Neuronal stem cell (in vitro differentiated cells): ENCODE results near the gene IMP4.

Experiments used
- DNase-seq: peaks from one replicate; pipeline ENCODE4 v3.0.0-alpha.2; 2013; ENCODE audit warnings: low spot score
- H2AFZ ChIP-seq: one replicate; pipeline ENCODE4 v1.6.1; 2013; ENCODE audit warnings: mild to moderate bottlenecking, low read length, inconsistent platforms
- H2AK5ac ChIP-seq: 2 replicates; pipeline ENCODE4 v1.6.1; 2013; ENCODE audit warnings: low read depth, mild to moderate bottlenecking, inconsistent platforms, low read length, moderate library complexity, mixed read lengths
- H2BK120ac ChIP-seq: 2 replicates; pipeline ENCODE4 v1.6.1; 2013; ENCODE audit warnings: low read depth, mild to moderate bottlenecking, inconsistent platforms, low read length, moderate library complexity, mixed read lengths
- H2BK12ac ChIP-seq: one replicate; pipeline ENCODE4 v1.6.1; 2013; ENCODE audit warnings: low read length, inconsistent platforms
- H2BK15ac ChIP-seq: 2 replicates; pipeline ENCODE4 v1.6.1; 2013; ENCODE audit warnings: mild to moderate bottlenecking, low read length, inconsistent platforms, mixed read lengths
- H2BK5ac ChIP-seq: one replicate; pipeline ENCODE4 v1.6.1; 2013; ENCODE audit warnings: inconsistent platforms, mild to moderate bottlenecking, low read length, moderate library complexity
- H3K14ac ChIP-seq: one replicate; pipeline ENCODE4 v1.6.1; 2013; ENCODE audit warnings: low read length, inconsistent platforms
- H3K18ac ChIP-seq: 2 replicates; pipeline ENCODE4 v1.6.1; 2013; ENCODE audit warnings: low read length, inconsistent platforms
- H3K23ac ChIP-seq: 2 replicates; pipeline ENCODE4 v1.6.1; 2013; ENCODE audit warnings: low read depth, mild to moderate bottlenecking, mixed read lengths, low read length, inconsistent platforms; ENCODE audit not compliant: poor library complexity
- H3K27ac ChIP-seq: replicated peaks from 3 replicates; pipeline ENCODE4 v1.5.1; 2013; ENCODE audit warnings: low read length, inconsistent platforms
- H3K27me3 ChIP-seq, 3 experiments: 2 replicates each; pipeline ENCODE4 v1.6.1; 2013; ENCODE audit warnings: low read length in 3 of 3, mild to moderate bottlenecking in 2 of 3, inconsistent platforms in 1 of 3, low read depth in 1 of 3, mixed read lengths in 1 of 3, moderate library complexity in 1 of 3; ENCODE audit not compliant: control insufficient read depth in 3 of 3, insufficient read depth in 3 of 3
- H3K36me3 ChIP-seq, 2 donors: replicated peaks in 1 of 2; 2 replicates each; pipeline ENCODE4 v1.6.1; 2013; ENCODE audit warnings: low read length in 2 of 2; ENCODE audit not compliant: control insufficient read depth in 2 of 2, insufficient read depth in 2 of 2
- H3K4ac ChIP-seq: 2 replicates; pipeline ENCODE4 v1.6.1; 2013; ENCODE audit warnings: inconsistent platforms, mild to moderate bottlenecking, low read length, moderate library complexity
- H3K4me1 ChIP-seq, 2 donors: 1 replicate in 1 of 2; 2 replicates in 1 of 2; pipeline ENCODE4 v1.6.1; 2013; ENCODE audit warnings: low read length in 2 of 2, low read depth in 1 of 2; ENCODE audit not compliant: control insufficient read depth in 2 of 2, insufficient read depth in 1 of 2
- H3K4me2 ChIP-seq: one replicate; pipeline ENCODE4 v1.6.1; 2013; ENCODE audit warnings: mild to moderate bottlenecking, low read length, inconsistent platforms; ENCODE audit not compliant: insufficient read depth, poor library complexity, severe bottlenecking
- H3K4me3 ChIP-seq, 2 donors: 2 replicates each; pipeline ENCODE4 v1.5.1; 2013; ENCODE audit warnings: low read length in 2 of 2, mild to moderate bottlenecking in 2 of 2, inconsistent platforms in 1 of 2, moderate library complexity in 1 of 2
- H3K79me1 ChIP-seq: one replicate; pipeline ENCODE4 v1.6.1; 2013; ENCODE audit warnings: low read depth, mild to moderate bottlenecking, inconsistent platforms, low read length, moderate library complexity
- H3K9ac ChIP-seq: one replicate; pipeline ENCODE4 v1.6.1; 2013; ENCODE audit warnings: mild to moderate bottlenecking, low read depth, low read length, inconsistent platforms; ENCODE audit not compliant: poor library complexity
- H3K9me3 ChIP-seq, 2 donors: replicated peaks in 1 of 2; 2 replicates each; pipeline versions ENCODE3 to v1.6.1; 2013; ENCODE audit warnings: low read length in 2 of 2, mild to moderate bottlenecking in 2 of 2, inconsistent platforms in 1 of 2, low read depth in 1 of 2, mixed read lengths in 1 of 2, moderate library complexity in 1 of 2; ENCODE audit not compliant: control insufficient read depth in 2 of 2, insufficient read depth in 1 of 2
- H4K8ac ChIP-seq: one replicate; pipeline ENCODE4 v1.6.1; 2013; ENCODE audit warnings: low read depth, mild to moderate bottlenecking, inconsistent platforms, low read length, moderate library complexity
- H4K91ac ChIP-seq: one replicate; pipeline ENCODE4 v1.6.1; 2013; ENCODE audit warnings: low read length, low read depth, mild to moderate bottlenecking, inconsistent platforms; ENCODE audit not compliant: poor library complexity
- WGBS, 2 donors: extraction: QIAGEN DNeasy Blood & Tissue Kit; methylation state at CpG; one replicate each; pipeline ENCODE4 v1.1.7; 2013; ENCODE audit warnings: missing lambda C conversion rate in 2 of 2, mixed read lengths in 1 of 2; ENCODE audit not compliant: insufficient read length in 2 of 2, insufficient replicate concordance in 1 of 2; ENCODE audit errors: extremely low coverage in 2 of 2; 5-methylcytosine and 5-hydroxymethylcytosine counted together

Gene IMP4

DNA sequence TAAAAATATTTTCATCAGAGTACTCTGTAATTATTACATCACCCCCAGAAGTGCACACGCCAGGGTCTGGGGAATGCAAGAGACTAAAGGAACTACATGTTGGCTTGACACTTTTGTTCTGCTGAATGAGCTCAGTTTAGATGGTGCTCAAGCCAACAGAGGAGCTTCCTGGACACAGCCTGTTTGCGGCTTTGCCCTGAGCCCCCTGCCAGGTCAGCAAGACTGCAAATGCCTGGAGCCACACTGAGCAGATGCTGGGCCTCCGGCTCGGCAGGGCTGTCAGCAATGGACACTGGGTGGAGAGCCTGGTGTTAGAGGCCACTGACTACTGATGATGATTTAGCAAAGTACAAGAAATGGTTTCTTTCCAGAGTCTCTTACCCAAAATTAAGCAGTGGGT lies 45.1 kb downstream of the IMP4 start:
- Histone ChIP-seq H3K79me1 (no peaks in the 10 kb centered on the region), H3K4me1 (peaks cover 7 to 11% of the 10 kb centered on the region in 2 donors), H3K9me3 (no peaks in the 10 kb centered on the region), H3K27ac (no peak overlapping the region), H2AFZ (no peak overlapping the region), H2AK5ac (no peak overlapping the region), H2BK15ac (no peak overlapping the region), H3K9ac (no peak overlapping the region), H3K27me3 (peaks cover 0 to 2% (median 0%) of the 10 kb centered on the region in 3 experiments), H3K18ac (no peak overlapping the region), H3K36me3 (no peaks in the 10 kb centered on the region), H3K4ac (no peak overlapping the region), H3K4me3 (no peak overlapping the region), H2BK120ac (no peak overlapping the region), H2BK5ac (no peak overlapping the region), H4K91ac (no peak overlapping the region), H4K8ac (no peak overlapping the region), H3K14ac (no peak overlapping the region), H3K23ac (no peak overlapping the region), H2BK12ac (no peak overlapping the region), H3K4me2 (no peak overlapping the region)
- no peak for DNase-seq
- WGBS, 2 donors = no CpG with 5 or more reads among the region's 4 CpGs

DNA sequence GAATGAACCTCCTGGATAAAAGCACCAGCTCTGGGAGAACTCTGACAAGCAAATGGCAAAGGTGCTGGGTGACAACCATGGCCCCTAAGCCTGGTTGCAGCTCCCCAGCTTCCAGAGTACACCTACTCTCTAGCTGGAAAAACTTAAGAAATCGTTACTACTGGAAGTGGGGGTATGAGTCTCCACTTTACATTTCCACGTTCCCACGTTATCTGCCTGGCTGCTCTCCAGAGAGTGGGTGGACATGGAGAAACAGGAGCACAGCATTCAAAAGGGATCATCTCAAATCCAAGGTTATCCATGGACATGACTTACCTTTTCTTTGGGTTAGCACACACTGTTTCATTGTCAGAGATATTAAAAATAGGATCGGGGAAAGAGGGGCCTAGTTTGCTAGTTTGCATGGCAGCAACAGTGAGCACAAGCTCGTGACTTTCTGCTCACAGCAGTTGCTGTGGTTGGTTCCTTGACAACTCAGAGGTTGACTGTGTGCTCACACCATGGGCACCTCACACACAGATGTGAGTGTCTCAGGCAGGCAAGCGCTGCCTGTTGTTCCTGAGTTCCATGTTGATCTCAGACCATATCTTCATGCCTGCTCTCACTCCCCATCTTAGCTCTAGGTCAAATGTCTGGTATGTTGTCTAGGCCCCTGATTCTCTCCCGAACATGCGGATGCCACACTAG lies 45.7 kb downstream of the IMP4 start:
- Histone ChIP-seq H3K4me2 (no peak overlapping the region), H3K18ac (no peak overlapping the region), H3K79me1 (no peaks in the 10 kb centered on the region), H3K27me3 (peaks cover 0 to 2% (median under 1%) of the 10 kb centered on the region in 3 experiments), H2AFZ (no peak overlapping the region), H2BK12ac (no peak overlapping the region), H3K14ac (no peak overlapping the region), H3K9ac (no peak overlapping the region), H4K8ac (no peak overlapping the region), H3K4me3 (no peak overlapping the region), H2BK15ac (no peak overlapping the region), H3K36me3 (no peaks in the 10 kb centered on the region), H2BK5ac (no peak overlapping the region), H3K4me1 (peaks cover 7 to 11% of the 10 kb centered on the region in 2 donors), H3K4ac (no peak overlapping the region), H2AK5ac (no peak overlapping the region), H3K9me3 (no peaks in the 10 kb centered on the region), H3K27ac (no peak overlapping the region), H4K91ac (no peak overlapping the region), H3K23ac (no peak overlapping the region), H2BK120ac (no peak overlapping the region)
- DNase-seq = no peak
- no CpG with 5 or more reads among the region's 8 CpGs for WGBS, 2 donors

DNA sequence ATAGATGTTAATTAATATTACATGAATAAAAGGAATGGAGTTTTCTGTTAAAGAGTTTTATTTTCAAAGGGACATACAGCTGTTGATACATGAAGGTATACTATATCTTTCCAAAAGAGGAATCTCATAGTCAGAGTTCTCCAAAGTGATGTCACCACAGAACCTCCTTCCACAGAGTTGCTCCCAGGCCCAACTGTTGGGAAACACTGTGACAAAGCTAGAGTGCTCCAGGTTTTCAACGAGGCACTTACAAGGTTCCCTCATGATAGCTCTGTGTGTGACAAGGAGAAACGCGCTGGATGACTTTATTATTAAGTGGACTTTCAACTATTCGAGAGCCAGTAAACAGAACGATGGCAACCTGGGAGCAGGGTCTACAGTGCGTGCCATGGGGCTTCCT lies 46.7 kb downstream of the IMP4 start:
- DNase-seq = no peak
- Histone ChIP-seq H2BK5ac (no peak overlapping the region), H2BK15ac (no peak overlapping the region)

DNA sequence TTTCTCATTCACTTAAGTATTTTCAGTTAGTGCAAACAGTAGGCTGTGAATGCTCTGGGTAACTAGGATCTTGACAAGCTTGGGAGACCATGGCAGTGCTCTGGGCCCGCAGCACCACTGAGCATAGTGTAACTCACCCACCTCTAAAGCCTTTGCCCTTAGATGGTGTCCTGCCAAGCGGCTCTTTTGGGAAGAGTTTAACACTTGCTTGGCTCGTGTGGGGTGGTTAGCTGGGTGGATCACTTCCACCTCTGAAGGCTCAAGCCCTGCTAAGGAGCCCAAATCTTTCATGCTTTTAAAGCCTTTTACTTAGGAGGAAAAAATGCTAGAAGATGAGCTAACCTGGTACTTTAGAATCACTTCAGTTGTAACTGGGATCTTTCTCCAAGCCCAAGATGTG lies 47.1 kb downstream of the IMP4 start:
- H3K27ac ChIP-seq = no peak overlapping the region
- no peak overlapping the region for H2AK5ac ChIP-seq
- peaks cover 7 to 11% of the 10 kb centered on the region in 2 donors for H3K4me1 ChIP-seq
- DNase-seq = no peak
- H3K27me3 ChIP-seq = peaks cover 0 to 3% (median 2%) of the 10 kb centered on the region in 3 experiments
- no peak overlapping the region for H2BK120ac ChIP-seq
- H3K79me1 ChIP-seq = no peaks in the 10 kb centered on the region
- no peak overlapping the region for H3K18ac ChIP-seq
- no peak overlapping the region for H4K8ac ChIP-seq
- no peak overlapping the region for H3K4me3 ChIP-seq
- no peak overlapping the region for H2BK15ac ChIP-seq
- no peak overlapping the region for H2AFZ ChIP-seq
- no peaks in the 10 kb centered on the region for H3K9me3 ChIP-seq
- H4K91ac ChIP-seq = no peak overlapping the region
- WGBS, 2 donors = no CpG with 5 or more reads among the region's 3 CpGs
- H2BK5ac ChIP-seq = no peak overlapping the region
- no peak overlapping the region for H3K9ac ChIP-seq
- H3K36me3 ChIP-seq = no peaks in the 10 kb centered on the region
- no peak overlapping the region for H3K14ac ChIP-seq
- H2BK12ac ChIP-seq = no peak overlapping the region
- no peak overlapping the region for H3K4ac ChIP-seq
- no peak overlapping the region for H3K23ac ChIP-seq
- no peak overlapping the region for H3K4me2 ChIP-seq

More for the DNA sequence above, 46.7 kb downstream of the IMP4 start:
- H3K4me3 ChIP-seq = no peak overlapping the region
- no peak overlapping the region for H2BK12ac ChIP-seq
- H2AFZ ChIP-seq = no peak overlapping the region
- H3K9me3 ChIP-seq = no peaks in the 10 kb centered on the region
- no peak overlapping the region for H3K9ac ChIP-seq
- H3K14ac ChIP-seq = no peak overlapping the region
- no peak overlapping the region for H3K23ac ChIP-seq
- H3K27me3 ChIP-seq = peaks cover 0 to 3% (median 2%) of the 10 kb centered on the region in 3 experiments
- H3K4ac ChIP-seq = no peak overlapping the region
- H2AK5ac ChIP-seq = no peak overlapping the region
- H3K4me2 ChIP-seq = no peak overlapping the region
- WGBS, 2 donors = no CpG with 5 or more reads among the region's 6 CpGs
- no peaks in the 10 kb centered on the region for H3K36me3 ChIP-seq
- no peak overlapping the region for H3K27ac ChIP-seq
- peaks cover 7 to 11% of the 10 kb centered on the region in 2 donors for H3K4me1 ChIP-seq
- no peak overlapping the region for H4K8ac ChIP-seq
- no peak overlapping the region for H4K91ac ChIP-seq
- no peak overlapping the region for H3K18ac ChIP-seq
- no peaks in the 10 kb centered on the region for H3K79me1 ChIP-seq
- H2BK120ac ChIP-seq = no peak overlapping the region
